Fibroblast of pulmonary artery (primary cell): ENCODE results near the gene ABCF2.

Experiments used
- DNase-seq: peaks from one replicate; pipeline ENCODE4 v3.0.0-alpha.2; 2010; ENCODE audit warnings: low read depth
- H3K4me3 ChIP-seq: replicated peaks from 2 replicates; pipeline ENCODE4 v1.5.1; 2011; ENCODE audit warnings: low read depth, mild to moderate bottlenecking, control low read depth, low read length, moderate library complexity
- TF ChIP-seq, protein P1 (sequence below): IDR thresholded peaks from 2 replicates; pipeline ENCODE4 v1.5.1; 2011; ENCODE audit warnings: mild to moderate bottlenecking, control low read depth, low read length, inconsistent platforms; ENCODE audit errors: missing control alignments

The ABCF2 gene

DNA sequence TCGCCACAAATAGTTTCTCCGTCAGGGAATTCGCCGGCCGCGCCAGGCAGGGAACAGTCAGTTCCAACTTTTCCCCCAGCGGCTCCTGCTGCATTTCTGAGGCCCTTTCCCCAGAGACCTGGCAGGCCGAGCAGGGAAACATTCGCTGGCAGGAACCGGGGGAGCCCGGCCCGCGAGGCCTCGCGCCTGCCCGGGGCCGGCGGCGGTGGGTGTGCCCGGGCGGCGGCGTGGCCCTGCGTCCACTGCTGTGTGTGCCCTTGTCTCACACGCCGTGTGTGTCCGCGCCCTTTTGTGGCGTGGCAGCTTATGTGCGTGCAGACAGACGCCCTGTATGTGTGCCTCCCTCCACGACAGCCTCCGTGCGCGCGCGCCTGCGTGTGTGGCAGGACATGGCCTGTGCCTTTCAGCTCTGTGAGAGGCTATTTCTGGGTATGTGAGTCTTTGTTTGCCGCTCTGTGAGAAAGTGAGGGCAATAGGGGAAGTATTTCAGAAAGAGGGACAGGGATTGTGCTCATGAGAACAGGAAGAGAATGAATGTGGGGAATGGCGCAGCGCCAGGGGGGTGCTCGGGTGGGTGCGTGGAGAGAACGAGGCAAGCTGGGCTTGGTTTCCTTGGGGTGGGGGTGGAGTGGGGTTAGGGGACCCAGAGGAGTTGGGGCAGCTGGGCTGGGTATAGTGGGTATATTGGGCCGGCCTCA is 22.2 kb upstream of the ABCF2 start:
- TF ChIP-seq, protein P1, sequence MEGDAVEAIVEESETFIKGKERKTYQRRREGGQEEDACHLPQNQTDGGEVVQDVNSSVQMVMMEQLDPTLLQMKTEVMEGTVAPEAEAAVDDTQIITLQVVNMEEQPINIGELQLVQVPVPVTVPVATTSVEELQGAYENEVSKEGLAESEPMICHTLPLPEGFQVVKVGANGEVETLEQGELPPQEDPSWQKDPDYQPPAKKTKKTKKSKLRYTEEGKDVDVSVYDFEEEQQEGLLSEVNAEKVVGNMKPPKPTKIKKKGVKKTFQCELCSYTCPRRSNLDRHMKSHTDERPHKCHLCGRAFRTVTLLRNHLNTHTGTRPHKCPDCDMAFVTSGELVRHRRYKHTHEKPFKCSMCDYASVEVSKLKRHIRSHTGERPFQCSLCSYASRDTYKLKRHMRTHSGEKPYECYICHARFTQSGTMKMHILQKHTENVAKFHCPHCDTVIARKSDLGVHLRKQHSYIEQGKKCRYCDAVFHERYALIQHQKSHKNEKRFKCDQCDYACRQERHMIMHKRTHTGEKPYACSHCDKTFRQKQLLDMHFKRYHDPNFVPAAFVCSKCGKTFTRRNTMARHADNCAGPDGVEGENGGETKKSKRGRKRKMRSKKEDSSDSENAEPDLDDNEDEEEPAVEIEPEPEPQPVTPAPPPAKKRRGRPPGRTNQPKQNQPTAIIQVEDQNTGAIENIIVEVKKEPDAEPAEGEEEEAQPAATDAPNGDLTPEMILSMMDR: no peak
- DNase-seq: peak; percentile 64
- peak overlapping the region; percentile 72 for H3K4me3 ChIP-seq

- H3K4me3 ChIP-seq: peak within 1 kb of the TSS; percentile 72
- TF ChIP-seq, protein P1: no peak
- peak; percentile 64 for DNase-seq
These were observed 21.5 kb upstream of the ABCF2 start, which contains the start of gene SMARCD3 for GRCh38 chr7:151248346-151249033. TSS of gene SMARCD3 (minus strand) at chr7:151248694. CDS start at chr7:151248562, 132 bp downstream.

DNA sequence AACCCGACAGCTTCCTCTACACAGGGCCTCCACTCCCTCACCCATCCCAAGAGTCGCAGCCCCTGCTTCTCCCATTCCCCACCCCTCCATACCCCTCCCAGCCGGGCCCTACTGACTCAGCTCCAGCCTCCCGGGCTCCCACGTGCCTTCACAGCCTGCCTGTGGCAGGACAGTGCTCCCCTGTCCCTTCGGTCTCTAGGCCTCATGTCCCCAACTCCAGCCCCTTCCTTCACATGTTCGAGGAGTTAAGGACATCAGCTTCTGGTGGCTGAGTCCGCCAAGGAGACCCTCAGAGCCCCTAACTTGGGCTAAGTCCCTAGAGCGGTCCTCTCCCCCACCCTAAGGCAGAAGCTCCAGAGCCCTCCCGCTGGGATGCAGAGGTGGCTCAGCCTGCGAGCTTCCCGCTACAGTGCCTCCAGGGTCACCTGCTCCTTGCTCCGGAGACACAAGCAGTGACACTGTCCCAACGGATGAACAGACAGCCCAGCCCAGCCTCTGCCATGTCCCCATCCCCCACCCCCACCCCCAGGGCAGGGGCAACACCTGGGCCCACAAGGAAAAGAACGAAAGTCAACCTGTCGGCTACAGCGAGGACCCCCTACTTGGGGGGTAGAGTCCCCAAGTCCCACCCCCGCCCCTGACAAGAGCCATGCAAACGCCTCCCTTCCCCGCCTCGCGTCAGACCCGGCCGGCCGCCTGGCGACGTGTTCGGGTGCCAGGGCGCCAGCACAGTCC is 20.8 kb upstream of the ABCF2 start:
- H3K4me3 ChIP-seq: peak overlapping the region; percentile 72
- no peak for DNase-seq
- TF ChIP-seq, protein P1: no peak

DNA sequence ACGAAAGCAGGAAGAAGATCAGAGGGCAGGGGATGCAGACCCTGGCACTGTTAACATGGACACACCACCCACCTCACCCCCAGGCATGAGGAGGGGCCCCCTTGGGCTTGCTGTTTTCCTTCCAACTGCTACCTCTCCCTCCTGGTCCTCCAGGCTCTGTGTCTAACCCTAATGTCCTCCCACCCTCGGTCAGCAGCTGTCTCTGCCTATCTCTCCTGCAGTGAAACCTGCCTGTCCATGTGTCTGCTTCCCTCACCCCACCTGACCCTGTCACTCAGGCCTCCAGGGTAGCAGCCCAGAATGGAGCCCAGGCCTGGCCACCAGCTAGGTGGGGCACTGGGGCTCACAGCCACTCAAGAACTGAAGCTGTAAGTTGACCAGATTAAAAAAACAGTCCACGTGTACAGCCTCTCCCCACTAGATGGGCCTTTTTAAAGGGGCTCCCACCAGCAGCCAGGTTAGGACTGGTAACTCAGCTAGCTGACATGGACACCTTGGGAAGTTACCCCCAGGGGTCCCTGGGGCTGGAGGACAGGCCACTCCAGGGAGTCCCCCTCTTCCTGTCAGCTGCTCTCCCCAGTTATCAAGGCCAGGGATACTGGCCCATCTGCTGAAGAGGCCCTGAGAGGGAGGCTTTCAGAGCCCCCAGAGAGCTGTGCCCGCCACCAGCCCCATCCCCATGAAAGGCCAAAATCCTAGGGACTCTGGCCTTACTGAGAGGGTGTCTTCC is 20.0 kb upstream of the ABCF2 start:
- no peak for DNase-seq
- H3K4me3 ChIP-seq: peak overlapping the region; percentile 72
- TF ChIP-seq, protein P1: no peak

DNA sequence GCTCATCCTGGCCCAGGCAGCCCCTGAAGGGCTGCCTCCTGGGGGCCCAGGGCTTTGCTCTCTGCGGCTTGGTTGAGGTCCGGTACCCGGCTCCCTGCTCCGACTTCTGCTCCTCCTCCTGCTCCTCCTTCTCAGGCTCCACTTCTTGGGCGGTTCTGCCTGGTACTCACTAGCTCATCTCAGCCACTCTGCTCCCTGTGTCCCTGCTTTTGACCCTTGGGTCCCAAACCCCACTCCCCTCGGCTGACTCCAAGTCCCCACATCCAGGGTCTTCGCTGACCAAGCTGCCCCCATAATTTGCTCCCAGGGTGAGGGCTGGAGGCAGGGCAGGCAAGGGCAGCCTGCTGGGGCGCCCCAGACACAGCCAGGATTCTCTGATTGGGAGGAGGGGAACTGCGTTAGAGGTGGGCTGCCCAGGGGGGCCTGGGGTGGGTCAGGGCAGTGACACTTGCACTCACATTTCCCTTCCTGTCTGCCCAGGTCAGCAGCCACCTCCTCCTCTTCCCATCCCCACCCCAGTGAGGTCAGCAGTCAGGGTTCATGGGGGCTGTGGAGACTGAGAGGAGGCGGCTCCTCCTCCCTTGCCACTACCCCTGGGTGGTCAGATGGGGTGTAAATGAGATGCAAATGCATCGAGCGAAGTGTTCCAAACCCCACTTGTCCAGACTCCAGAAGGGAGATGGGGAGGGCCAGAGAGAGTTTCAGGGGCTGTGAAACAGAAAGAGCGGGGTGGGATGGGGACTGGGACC is 19.3 kb upstream of the ABCF2 start:
- no peak overlapping the region for H3K4me3 ChIP-seq
- DNase-seq: no peak
- TF ChIP-seq, protein P1: no peak
